K562 (cell line): ENCODE data around the gene GIT2. TPM values are rescaled to one million over a fixed set of nuclear protein-coding genes. Genes with fewer than 3 reads are reported as not detected.

Experiments used
- ATAC-seq: fragments of 200-7000 bp; cut with Tn5 transposase; 3 replicates; pipeline ENCODE4 v1.9.1; 2020; ENCODE audit warnings: moderate library complexity
- BruUV-seq: library from RNA; stranded (reverse); fragments of 400-500 nt; replicated peaks from 2 replicates; lab custom pipeline; 2021; lab: Mats Ljungman, UMichigan
- CTCF ChIA-PET: fragments of 300-600 bp; formaldehyde crosslinking; extraction: SDS; loops from one replicate; lab custom pipeline; 2021; ENCODE audit warnings: low intra/inter-chr PET ratio; lab: Yijun Ruan, JAX
- POLR2A ChIA-PET: fragments of 300-600, 350-650 bp; sonication (Branson Sonifier 250); formaldehyde crosslinking; extraction: SDS; loops from one replicate; lab custom pipeline; 2021; ENCODE audit warnings: antibody characterized with exemption, inconsistent platforms; lab: Yijun Ruan, JAX
- DNase-seq, 4 experiments: peaks; one replicate each; pipeline versions ENCODE4 v3.0.0 to v3.0.0-alpha.2; 2011 to 2018; ENCODE audit warnings: low spot score in 3 of 4, mixed read lengths in 3 of 4; ENCODE audit errors: extremely low read depth in 1 of 4
- FAIRE-seq: peaks from 2 replicates; lab custom pipeline; 2011; peaks lifted over from hg19 to GRCh38; lab: Jason Lieb, UNC
- H2AFZ ChIP-seq: 2 replicates; pipeline ENCODE4 v1.6.0; 2011; ENCODE audit warnings: low read depth, low read length, control low read depth, inconsistent platforms
- H3K27ac ChIP-seq: fragments of 200-600 bp; 3 replicates; pipeline ENCODE4 v1.8.0; 2011; ENCODE audit warnings: low read depth, mild to moderate bottlenecking, control low read depth, inconsistent platforms, low read length, moderate library complexity, mixed read lengths; ENCODE audit errors: extremely low read depth
- H3K27me3 ChIP-seq, 2 experiments: fragments of 300-600 bp in 1 of 2; 2 replicates in 1 of 2; 3 replicates in 1 of 2; pipeline versions ENCODE4 v1.6.0 to v1.8.0; 2011; ENCODE audit warnings: inconsistent platforms in 2 of 2, low read length in 2 of 2, mild to moderate bottlenecking in 1 of 2, mixed read lengths in 1 of 2, moderate library complexity in 1 of 2; ENCODE audit not compliant: control insufficient read depth in 2 of 2, insufficient read depth in 2 of 2
- H3K36me3 ChIP-seq: fragments of 300-600 bp; 3 replicates; pipeline ENCODE4 v1.8.0; 2011; ENCODE audit warnings: mild to moderate bottlenecking, low read length, inconsistent platforms; ENCODE audit not compliant: control insufficient read depth, insufficient read depth
- H3K4me1 ChIP-seq, 2 experiments: fragments of 200-600 bp in 1 of 2; replicated peaks in 1 of 2; 2 replicates in 1 of 2; 3 replicates in 1 of 2; pipeline versions ENCODE4 v1.5.1 to v1.8.0; 2011; ENCODE audit warnings: inconsistent platforms in 2 of 2, low read length in 2 of 2, mild to moderate bottlenecking in 1 of 2, mixed read lengths in 1 of 2, moderate library complexity in 1 of 2; ENCODE audit not compliant: control insufficient read depth in 2 of 2, insufficient read depth in 2 of 2
- H3K4me2 ChIP-seq: 2 replicates; pipeline ENCODE4 v1.6.1; 2011; ENCODE audit warnings: low read length, control low read depth, inconsistent platforms, mixed read lengths; ENCODE audit not compliant: insufficient read depth
- H3K4me3 ChIP-seq: fragments of 200-600 bp; sonication (generic), shearing (Covaris generic); 2 replicates; pipeline ENCODE4 v1.5.1; 2016; ENCODE audit warnings: control low read depth, inconsistent platforms
- H3K79me2 ChIP-seq: fragments of 200-600 bp; 3 replicates; pipeline ENCODE4 v1.8.0; 2011; ENCODE audit warnings: low read length, inconsistent platforms; ENCODE audit not compliant: control insufficient read depth, insufficient read depth
- H3K9ac ChIP-seq, 2 experiments: 2 replicates each; pipeline versions ENCODE4 v1.6.0 to v1.6.1; 2011; ENCODE audit warnings: low read depth in 2 of 2, low read length in 2 of 2, control low read depth in 1 of 2, inconsistent platforms in 1 of 2, mild to moderate bottlenecking in 1 of 2, mixed read lengths in 1 of 2; ENCODE audit not compliant: insufficient read depth in 1 of 2
- H3K9me1 ChIP-seq: one replicate; pipeline ENCODE4 v1.6.0; 2011; ENCODE audit warnings: inconsistent platforms, mild to moderate bottlenecking, low read length, moderate library complexity; ENCODE audit not compliant: control insufficient read depth, insufficient read depth
- H3K9me3 ChIP-seq: replicated peaks from 2 replicates; pipeline ENCODE4 v1.5.1; 2011; ENCODE audit warnings: low read depth, low read length, inconsistent platforms; ENCODE audit not compliant: control insufficient read depth, insufficient read depth
- H4K20me1 ChIP-seq: replicated peaks from 2 replicates; pipeline ENCODE4 v1.6.1; 2011; ENCODE audit warnings: low read length, inconsistent platforms, mixed read lengths; ENCODE audit not compliant: control insufficient read depth, insufficient read depth
- BACH1 ChIP-seq: fragments of 200-800 bp; sonication (Bioruptor generic); IDR thresholded peaks from 2 replicates; pipeline ENCODE4 v1.6.1; 2016; ENCODE audit warnings: missing genetic modification characterization, missing compliant biosample characterization
- DDX20 ChIP-seq: fragments of 450-650 bp; IDR thresholded peaks from 2 replicates; pipeline ENCODE4 v1.6.1; 2016; ENCODE audit warnings: missing genetic modification characterization, low read depth, mild to moderate bottlenecking, missing compliant biosample characterization, moderate library complexity
- GABPA ChIP-seq: fragments of 200-800 bp; sonication (Bioruptor generic); conservative IDR thresholded peaks from 2 replicates; pipeline ENCODE4 v1.6.1; 2016; ENCODE audit warnings: low read depth, missing genetic modification characterization, missing compliant biosample characterization
- MCM2 ChIP-seq: fragments of 450-650 bp; IDR thresholded peaks from 2 replicates; pipeline ENCODE4 v1.6.1; 2017; ENCODE audit warnings: low read depth, mild to moderate bottlenecking
- MITF ChIP-seq: IDR thresholded peaks from 2 replicates; pipeline ENCODE4 v1.6.1; 2014; ENCODE audit warnings: antibody characterized with exemption
- NFE2L1 ChIP-seq: fragments of 450-650 bp; IDR thresholded peaks from 2 replicates; pipeline ENCODE4 v1.6.1; 2016; ENCODE audit warnings: missing genetic modification characterization, low read depth, mild to moderate bottlenecking, missing compliant biosample characterization, moderate library complexity, borderline replicate concordance
- PATZ1 ChIP-seq: fragments of 250-450 bp; sonication (Bioruptor Pico); IDR thresholded peaks from 2 replicates; pipeline ENCODE4 v1.5.0; 2020; ENCODE audit warnings: mild to moderate bottlenecking, borderline replicate concordance
- POLR2A ChIP-seq: fragments of 450-650 bp; conservative IDR thresholded peaks from 2 replicates; pipeline ENCODE4 v1.6.1; 2016
- RBFOX2 ChIP-seq: fragments of 200-400 bp; formaldehyde crosslinking; IDR thresholded peaks from 2 replicates; pipeline ENCODE4 v1.6.1; 2017; ENCODE audit warnings: low read depth, mild to moderate bottlenecking, low read length, moderate library complexity
- RNF219 ChIP-seq: fragments of 250-450 bp; sonication (Bioruptor Pico); IDR thresholded peaks from 2 replicates; pipeline ENCODE4 v1.5.0; 2022; ENCODE audit warnings: mild to moderate bottlenecking
- RUNX1 ChIP-seq: sonication (generic); IDR thresholded peaks from 2 replicates; pipeline ENCODE4 v1.6.1; 2016; ENCODE audit warnings: antibody characterized with exemption, low read depth
- SIN3B ChIP-seq: fragments of 450-650 bp; IDR thresholded peaks from 2 replicates; pipeline ENCODE4 v1.6.1; 2017; ENCODE audit warnings: low read depth, mild to moderate bottlenecking, moderate library complexity
- YBX1 ChIP-seq: fragments of 450-650 bp; IDR thresholded peaks from 2 replicates; pipeline ENCODE4 v1.7.1; 2016; ENCODE audit warnings: mild to moderate bottlenecking
- ZBTB1 ChIP-seq: sonication (generic); formaldehyde crosslinking; IDR thresholded peaks from 2 replicates; pipeline ENCODE4 v1.8.1; 2023; ENCODE audit warnings: missing genetic modification reagents, low read depth, mild to moderate bottlenecking, borderline replicate concordance
- ZBTB33 ChIP-seq: sonication (generic); formaldehyde crosslinking; IDR thresholded peaks from 2 replicates; pipeline ENCODE4 v1.8.1; 2023; ENCODE audit warnings: mild to moderate bottlenecking, missing genetic modification reagents
- ZNF124 ChIP-seq: sonication (generic); formaldehyde crosslinking; IDR thresholded peaks from 2 replicates; pipeline ENCODE4 v1.8.1; 2022; ENCODE audit warnings: missing genetic modification reagents
- ZSCAN32 ChIP-seq: fragments of 450-650 bp; formaldehyde crosslinking; IDR thresholded peaks from 2 replicates; pipeline ENCODE4 v1.4.0; 2020; ENCODE audit warnings: mild to moderate bottlenecking, moderate library complexity
- WGBS: fragments of 100-300 bp; shearing (Covaris generic); methylation state at CpG from one replicate; pipeline ENCODE4 v1.1.6; 2016; ENCODE audit warnings: low coverage, mixed read lengths; ENCODE audit not compliant: insufficient coverage; ENCODE audit errors: missing lambda C conversion rate; 5-methylcytosine and 5-hydroxymethylcytosine counted together
- in situ Hi-C: fragments of 300-500 bp; cut with MboI; formaldehyde crosslinking; loops from 4 replicates; pipeline ENCODE4 v1.15.0; 2018; ENCODE audit warnings: inconsistent platforms, mixed read lengths
- intact Hi-C: fragments of 100-400 bp; cut with micrococcal nuclease; formaldehyde crosslinking; loops from 2 replicates; pipeline ENCODE4 v1.14.2; 2022
- polyA plus RNA-seq, 8 experiments: library from polyadenylated mRNA; depleted of rRNA in 4 of 8; stranded (reverse) in 5 of 8; unstranded in 3 of 8; fragments of >200 nt; fragmentation: Nextera tagmentation in 2 of 8; fragmentation: Illumina TruSeq in 1 of 8; extraction: Ambion mirVana in 2 of 8; extraction: Trizol in 1 of 8; gene quantifications; 2 replicates each; pipeline versions ENCODE4 v1.2.1 to v1.2.3, GENCODE V29; 2011 to 2014; ENCODE audit warnings: inconsistent platforms in 1 of 8, missing spikeins in 1 of 8
- total RNA-seq, 7 experiments: library from RNA; depleted of rRNA in 6 of 7; stranded (reverse); fragments of >200 nt in 6 of 7; fragmentation: Illumina TruSeq in 2 of 7; extraction: Trizol in 2 of 7; gene quantifications; 2 replicates each; pipeline versions ENCODE4 v1.2.1 to v1.2.3, GENCODE V29; 2011 to 2021; ENCODE audit warnings: low replicate concordance in 1 of 7

Gene GIT2
- total and polyA plus RNA-seq, 9 of the 15 experiments (the other 6 are each of a cell fraction or from before 2014, with no cell fraction given) = 4.0 to 30.4 (median 23.5) TPM

- H3K4me3 ChIP-seq = no peak overlapping the region
- 88% methylated on average over 2 of the region's 2 CpGs for WGBS
- H2AFZ ChIP-seq = no peak overlapping the region
- H3K27me3 ChIP-seq = no peaks in the 10 kb centered on the region
- intact Hi-C loops (no loop called here), in situ Hi-C loops (no loop called here)
- no peaks in the 10 kb centered on the region for H3K9me3 ChIP-seq
- peaks cover 38% of the 10 kb centered on the region for H3K79me2 ChIP-seq
- H4K20me1 ChIP-seq = no peaks in the 10 kb centered on the region
- no peaks in the 10 kb centered on the region for H3K9me1 ChIP-seq
- CTCF ChIA-PET = interaction anchor here (0.6 kb wide), 1 partner anchor 593 kb away, joined by 4 read pairs; no protein-coding TSS in a partner anchor
- H3K27ac ChIP-seq = no peak overlapping the region
- peaks cover 9 to 19% of the 10 kb centered on the region in 2 experiments for H3K4me1 ChIP-seq
- DNase-seq (no peak), FAIRE-seq (no peak), ATAC-seq (no peak)
- H3K4me2 ChIP-seq = no peak overlapping the region
- no peak overlapping the region for H3K9ac ChIP-seq
- H3K36me3 ChIP-seq = peaks cover 31% of the 10 kb centered on the region; the same call in 1 of the 3 replicates
- no TSS peak for BruUV-seq
- POLR2A ChIA-PET = interaction anchor here (0.6 kb wide), 1 partner anchor 1585 kb away, joined by 3 read pairs; no protein-coding TSS in a partner anchor
- no peak for TF ChIP-seq PATZ1 (CRISPR knock-in tag)
- TF ChIP-seq MCM2 = no peak
- TF ChIP-seq BACH1 (tag) = no peak
- TF ChIP-seq ZSCAN32 (CRISPR knock-in tag) = no peak
- no peak for TF ChIP-seq RUNX1
- no peak for TF ChIP-seq RNF219 (CRISPR knock-in tag)
- TF ChIP-seq ZBTB1 (CRISPR knock-in tag) = no peak
- no peak for TF ChIP-seq MITF
- TF ChIP-seq YBX1 = no peak
- TF ChIP-seq RBFOX2 = no peak
- no peak for TF ChIP-seq NFE2L1
- no peak for TF ChIP-seq DDX20 (tag)
- no peak for TF ChIP-seq GABPA (tag)
- no peak for TF ChIP-seq ZNF124
- no peak for TF ChIP-seq POLR2A
- TF ChIP-seq SIN3B = no peak
- no peak for TF ChIP-seq ZBTB33 (CRISPR knock-in tag)
These were observed 3.1 kb downstream of the GIT2 start for GRCh38 chr12:109993091-109993490.
